Measurements from ENCODE around the gene SLC29A1. TPM values are rescaled to one million over a fixed set of nuclear protein-coding genes. Genes with fewer than 3 reads are reported as not detected.

Gene SLC29A1
- total RNA-seq, 1 experiment from 2014 or later = 81.3 TPM

- no peaks in the 10 kb centered on the region for H3K9me3 ChIP-seq
- no peaks in the 10 kb centered on the region for H3K4me1 ChIP-seq
- Mint-ChIP-seq H3K36me3 (ENCODE audit: insufficient read depth, unreplicated experiment) (no peaks in the 10 kb centered on the region), H3K27ac (ENCODE audit: unreplicated experiment) (no peak overlapping the region), H3K4me1 (ENCODE audit: low read depth, unreplicated experiment) (no peaks in the 10 kb centered on the region), H3K27me3 (ENCODE audit: insufficient read depth, unreplicated experiment) (peaks cover 32% of the 10 kb centered on the region), H3K4me3 (ENCODE audit: unreplicated experiment) (no peak overlapping the region), H3K9me3 (ENCODE audit: unreplicated experiment) (no peaks in the 10 kb centered on the region)
- no peak for DNase-seq
- H3K36me3 ChIP-seq (ENCODE audit: control insufficient read depth, insufficient read depth, low read length) = no peaks in the 10 kb centered on the region
- CTCF ChIA-PET = no interaction called here
- intact Hi-C loops (cut with micrococcal nuclease; ENCODE audit: unreplicated experiment) = no loop called here
- BruUV-seq (replicated peaks) = no TSS peak
- 0 out of 2 replicates have a peak, but pooled peaks cover 1% of the 10 kb centered on the region for H3K27me3 ChIP-seq (replicated peaks; ENCODE audit: control insufficient read depth, insufficient read depth, low read length)
- POLR2A ChIA-PET = no interaction called here
- H3K4me3 ChIP-seq (ENCODE audit: low read depth, low read length) = no peak overlapping the region
- no peak for TF ChIP-seq CTCF (IDR thresholded peaks at IDR 0.05; ENCODE audit: insufficient read depth in 1 of 2, low read depth in 1 of 2, low read length in 1 of 2, severe bottlenecking in 1 of 2, unreplicated experiment in 1 of 2)
Observed at GRCh38 chr6:44278774-44279697, 55.6 kb downstream of the SLC29A1 start.

Other genes with a start within 250 kb of the SLC29A1 start
- 87.6 and 92.2 TPM in 2 replicates for gene MRPL14, start 96.1 kb upstream of the SLC29A1 start, total RNA-seq (2022)
- gene TMEM63B, start 96.0 kb upstream of the SLC29A1 start, total RNA-seq (2022) = 28.2 and 28.4 TPM in 2 replicates
- gene CAPN11, start 64.8 kb upstream of the SLC29A1 start, total RNA-seq (2022) = not detected in 2 replicates
- gene MYMX, start 6.7 kb upstream of the SLC29A1 start, total RNA-seq (2022) = not detected in 2 replicates
- 967 and 1,046 TPM in 2 replicates for gene HSP90AB1, start 23.5 kb downstream of the SLC29A1 start, total RNA-seq (2022)
- 44.6 and 44.8 TPM in 2 replicates for gene SLC35B2, start 33.9 kb downstream of the SLC29A1 start, total RNA-seq (2022)
- gene NFKBIE, start 42.0 kb downstream of the SLC29A1 start, total RNA-seq (2022) = 8.4 and 10.1 TPM in 2 replicates
- gene TMEM151B, start 46.9 kb downstream of the SLC29A1 start, total RNA-seq (2022) = not detected in 2 replicates
- gene AARS2, start 89.8 kb downstream of the SLC29A1 start, total RNA-seq (2022) = 18.8 and 20.5 TPM in 2 replicates
- not detected in 2 replicates for gene SPATS1, start 119.1 kb downstream of the SLC29A1 start, total RNA-seq (2022)
- gene CDC5L, start 164.1 kb downstream of the SLC29A1 start, total RNA-seq (2022) = 23.4 and 23.8 TPM in 2 replicates